Measurements from ENCODE around the gene BCAS1. TPM values are rescaled to one million over a fixed set of nuclear protein-coding genes. Genes with fewer than 3 reads are reported as not detected.

The BCAS1 gene
- total RNA-seq, 2 experiments from 2014 or later, result 0.16 to 0.19 TPM

- TF ChIP-seq EZH2phosphoT487 (IDR thresholded peaks at IDR 0.05; ENCODE audit: borderline replicate concordance, low read depth, low read length), result no peak
- TF ChIP-seq CTCF (conservative IDR thresholded peaks at IDR 0.05; ENCODE audit: low read length), result peak; percentile 53; the same call in 1 of the 2 replicates
- Histone ChIP-seq H3K9me3 (ENCODE audit: low read length) (no peaks in the 10 kb centered on the region), H3K79me2 (ENCODE audit: insufficient read depth, low read depth, low read length) (no peaks in the 10 kb centered on the region), H3K36me3 (ENCODE audit: insufficient read depth, low read length) (no peaks in the 10 kb centered on the region), H3K4me3 (ENCODE audit: low read depth, low read length, poor library complexity, severe bottlenecking) (no peak overlapping the region), H3K4me2 (ENCODE audit: low read length) (no peak overlapping the region), H3K27ac (ENCODE audit: low read depth, low read length, poor library complexity, severe bottlenecking) (no peak overlapping the region), H3K9me2 (ENCODE audit: insufficient read depth, low read length) (no peaks in the 10 kb centered on the region), H4K20me1 (ENCODE audit: insufficient read depth, low read length) (no peaks in the 10 kb centered on the region), H2AFZ (ENCODE audit: low read length) (no peak overlapping the region; the same call in 1 of the 2 replicates), H3K4me1 (ENCODE audit: insufficient read depth, low read length, poor library complexity, severe bottlenecking) (no peaks in the 10 kb centered on the region)
- intact Hi-C loops (cut with micrococcal nuclease; ENCODE audit: unreplicated experiment), result no loop called here
- DNase-seq (ENCODE audit: low spot score), result no peak
- ChIA-PET CTCF (ENCODE audit: unreplicated experiment) (interaction anchor here (1.6 kb wide), 1 partner anchor 96 kb away, joined by 8 read pairs; no protein-coding TSS in a partner anchor), POLR2A (interaction anchor here (0.6 to 1.5 kb wide), 3 partner anchors 8 to 22 kb away, joined by 3 to 4 read pairs (median 3); no protein-coding TSS in a partner anchor)
- no TSS peak for BruUV-seq (replicated peaks)
Measured at GRCh38 chr20:54103762-54104600, 33.6 kb upstream of the BCAS1 start.

- Histone ChIP-seq H3K4me1 (ENCODE audit: insufficient read depth, low read length, poor library complexity, severe bottlenecking) (no peaks in the 10 kb centered on the region), H3K9me3 (ENCODE audit: low read length) (no peaks in the 10 kb centered on the region), H3K36me3 (ENCODE audit: insufficient read depth, low read length) (no peaks in the 10 kb centered on the region), H4K20me1 (ENCODE audit: insufficient read depth, low read length) (no peaks in the 10 kb centered on the region), H3K79me2 (ENCODE audit: insufficient read depth, low read depth, low read length) (no peaks in the 10 kb centered on the region), H3K27ac (ENCODE audit: low read depth, low read length, poor library complexity, severe bottlenecking) (no peak overlapping the region), H3K4me2 (ENCODE audit: low read length) (no peak overlapping the region), H2AFZ (ENCODE audit: low read length) (no peak overlapping the region; the same call in 1 of the 2 replicates), H3K4me3 (ENCODE audit: low read depth, low read length, poor library complexity, severe bottlenecking) (no peak overlapping the region), H3K9me2 (ENCODE audit: insufficient read depth, low read length) (no peaks in the 10 kb centered on the region)
- ChIA-PET POLR2A (interaction anchor here (0.7 to 1.5 kb wide), 2 partner anchors 18 to 21 kb away, joined by 3 to 4 read pairs; no protein-coding TSS in a partner anchor), CTCF (ENCODE audit: unreplicated experiment) (interaction anchor here (1.6 kb wide), 1 partner anchor 97 kb away, joined by 8 read pairs; no protein-coding TSS in a partner anchor)
- intact Hi-C loops (cut with micrococcal nuclease; ENCODE audit: unreplicated experiment), result no loop called here
- peak; percentile 65 for DNase-seq (ENCODE audit: low spot score)
- no TSS peak for BruUV-seq (replicated peaks)
- TF ChIP-seq EZH2phosphoT487 (IDR thresholded peaks at IDR 0.05; ENCODE audit: borderline replicate concordance, low read depth, low read length) (no peak), CTCF (conservative IDR thresholded peaks at IDR 0.05; ENCODE audit: low read length) (peak; percentile 95)
Measured at GRCh38 chr20:54103067-54103761, 32.8 kb upstream of the BCAS1 start.
